ENCODE measurements around the gene CD55. TPM values are rescaled to one million over a fixed set of nuclear protein-coding genes. Genes with fewer than 3 reads are reported as not detected.

Gene CD55
- 60.4 TPM for total RNA-seq
- long read RNA-seq, transcript CD55-201 (11 exons, 2,220 nt): minor isoform, 9 of 83 reads
- long read RNA-seq, transcript CD55-204 (10 exons, 2,892 nt): major isoform, 60 of 83 reads
- long read RNA-seq, partial matches to known transcripts: 1 of 83 reads
- long read RNA-seq, other reads (novel, unspliced or antisense): 10 of 83 reads

- DNase-seq: peak; percentile 95
- peaks cover 56% of the 10 kb centered on the region for H3K4me1 ChIP-seq
These were observed at the start of gene CD55 for GRCh38 chr1:207321079-207321789. Gene CD55, plus strand, starts transcription at chr1:207321678. Its CDS starts 88 bp downstream, at chr1:207321766.

DNA sequence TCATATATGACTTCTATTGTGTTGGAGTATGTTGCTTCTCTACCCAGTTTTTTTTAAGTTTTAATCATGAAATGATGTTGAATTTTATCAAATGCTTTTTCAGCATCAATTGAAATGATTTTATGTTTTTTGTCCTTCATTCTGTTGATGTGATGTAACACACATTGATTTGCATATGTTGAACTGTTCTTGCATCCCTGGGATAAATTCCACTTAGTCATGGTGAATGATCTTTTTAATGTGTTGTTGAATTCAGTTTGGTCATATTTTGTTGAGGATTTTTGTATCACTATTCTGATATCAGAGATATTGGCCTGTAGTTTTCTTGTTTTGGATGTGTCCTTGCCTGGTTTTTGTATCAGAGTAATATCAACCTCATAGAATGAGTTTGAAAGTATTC is 46.6 kb upstream of the CD55 start:
- H3K27ac ChIP-seq (replicated peaks): no peak overlapping the region
- TF ChIP-seq, protein P1, sequence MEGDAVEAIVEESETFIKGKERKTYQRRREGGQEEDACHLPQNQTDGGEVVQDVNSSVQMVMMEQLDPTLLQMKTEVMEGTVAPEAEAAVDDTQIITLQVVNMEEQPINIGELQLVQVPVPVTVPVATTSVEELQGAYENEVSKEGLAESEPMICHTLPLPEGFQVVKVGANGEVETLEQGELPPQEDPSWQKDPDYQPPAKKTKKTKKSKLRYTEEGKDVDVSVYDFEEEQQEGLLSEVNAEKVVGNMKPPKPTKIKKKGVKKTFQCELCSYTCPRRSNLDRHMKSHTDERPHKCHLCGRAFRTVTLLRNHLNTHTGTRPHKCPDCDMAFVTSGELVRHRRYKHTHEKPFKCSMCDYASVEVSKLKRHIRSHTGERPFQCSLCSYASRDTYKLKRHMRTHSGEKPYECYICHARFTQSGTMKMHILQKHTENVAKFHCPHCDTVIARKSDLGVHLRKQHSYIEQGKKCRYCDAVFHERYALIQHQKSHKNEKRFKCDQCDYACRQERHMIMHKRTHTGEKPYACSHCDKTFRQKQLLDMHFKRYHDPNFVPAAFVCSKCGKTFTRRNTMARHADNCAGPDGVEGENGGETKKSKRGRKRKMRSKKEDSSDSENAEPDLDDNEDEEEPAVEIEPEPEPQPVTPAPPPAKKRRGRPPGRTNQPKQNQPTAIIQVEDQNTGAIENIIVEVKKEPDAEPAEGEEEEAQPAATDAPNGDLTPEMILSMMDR (IDR thresholded peaks at IDR 0.05; ENCODE audit: borderline replicate concordance): no peak
- H3K27me3 ChIP-seq (ENCODE audit: low read depth): no peaks in the 10 kb centered on the region
- H3K4me3 ChIP-seq: no peak overlapping the region
- intact Hi-C loops (cut with micrococcal nuclease): no loop called here
- DNase-seq: no peak
- peaks cover 10% of the 10 kb centered on the region for H3K4me1 ChIP-seq
- no peaks in the 10 kb centered on the region for H3K36me3 ChIP-seq
- peaks cover 10% of the 10 kb centered on the region for H3K9me3 ChIP-seq (replicated peaks)

More at GRCh38 chr1:207321079-207321789, at the start of gene CD55:
- Histone ChIP-seq H3K4me3 (peak within 1 kb of the TSS; percentile 90), H3K36me3 (peaks cover 25% of the 10 kb centered on the region), H3K27ac (replicated peaks) (peak within 1 kb of the TSS; percentile 98), H3K27me3 (ENCODE audit: low read depth) (no peaks in the 10 kb centered on the region), H3K9me3 (replicated peaks) (no peaks in the 10 kb centered on the region)
- intact Hi-C loops (cut with micrococcal nuclease): no loop called here
- TF ChIP-seq, protein P1 (IDR thresholded peaks at IDR 0.05; ENCODE audit: borderline replicate concordance): peak; percentile 35

GRCh38 chr1:207276465-207276864 is 45.0 kb upstream of the CD55 start:
- no peaks in the 10 kb centered on the region for H3K27me3 ChIP-seq (ENCODE audit: low read depth)
- H3K36me3 ChIP-seq: no peaks in the 10 kb centered on the region
- H3K9me3 ChIP-seq (replicated peaks): peaks cover 10% of the 10 kb centered on the region
- DNase-seq: no peak
- no peak overlapping the region for H3K4me3 ChIP-seq
- H3K27ac ChIP-seq (replicated peaks): no peak overlapping the region
- TF ChIP-seq, protein P1 (IDR thresholded peaks at IDR 0.05; ENCODE audit: borderline replicate concordance): no peak
- H3K4me1 ChIP-seq: peaks cover 10% of the 10 kb centered on the region
- intact Hi-C loops (cut with micrococcal nuclease): no loop called here

- intact Hi-C loops (cut with micrococcal nuclease): no loop called here
- Histone ChIP-seq H3K4me3 (no peak overlapping the region), H3K9me3 (replicated peaks) (peaks cover 10% of the 10 kb centered on the region), H3K36me3 (no peaks in the 10 kb centered on the region), H3K4me1 (peaks cover 17% of the 10 kb centered on the region), H3K27me3 (ENCODE audit: low read depth) (no peaks in the 10 kb centered on the region), H3K27ac (replicated peaks) (no peak overlapping the region)
- DNase-seq: no peak
- TF ChIP-seq, protein P1 (IDR thresholded peaks at IDR 0.05; ENCODE audit: borderline replicate concordance): no peak
These were observed 44.2 kb upstream of the CD55 start for GRCh38 chr1:207277241-207277640.

DNA sequence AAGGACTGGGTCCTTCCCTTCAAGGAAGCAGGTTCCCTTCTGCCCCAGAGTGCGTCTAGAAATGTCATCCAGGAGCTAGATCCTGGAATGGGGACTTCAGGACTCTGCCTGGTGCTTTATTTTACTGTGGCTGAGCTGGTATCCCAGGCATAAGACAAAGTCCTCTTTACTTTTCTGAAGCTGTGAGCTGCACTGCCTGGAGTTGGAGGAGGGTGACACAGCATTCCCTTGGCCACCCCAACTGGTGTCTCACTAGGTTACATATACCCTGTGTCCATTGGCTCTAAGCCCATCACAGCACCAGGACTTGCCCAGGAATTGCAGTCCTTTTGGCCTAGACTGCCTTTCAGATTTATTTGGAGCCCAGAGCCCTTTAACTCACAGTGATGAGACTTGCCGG is 41.8 kb upstream of the CD55 start:
- Histone ChIP-seq H3K9me3 (replicated peaks) (no peaks in the 10 kb centered on the region), H3K27me3 (ENCODE audit: low read depth) (no peaks in the 10 kb centered on the region), H3K4me3 (no peak overlapping the region), H3K36me3 (no peaks in the 10 kb centered on the region), H3K4me1 (peaks cover 39% of the 10 kb centered on the region), H3K27ac (replicated peaks) (no peak overlapping the region)
- TF ChIP-seq, protein P1 (IDR thresholded peaks at IDR 0.05; ENCODE audit: borderline replicate concordance): no peak
- DNase-seq: no peak
- intact Hi-C loops (cut with micrococcal nuclease): no loop called here
